GM21447 (cell line): ENCODE results near the gene RARG.

Source experiments
- ATAC-seq: cut with Tn5 transposase; IDR thresholded peaks from one replicate; pipeline ENCODE4 v1.9.1; 2021; ENCODE audit not compliant: unreplicated experiment

Gene RARG

GRCh38 chr12:53231921-53232645 lies at the start of gene RARG:
Gene RARG (minus strand): TSS chr12:53232209. CDS start chr12:53227545, 4,664 bp downstream.
- no peak for ATAC-seq

GRCh38 chr12:53279888-53280498 lies 48.0 kb upstream of the RARG start:
- no peak for ATAC-seq

- ATAC-seq: no peak
Measured at GRCh38 chr12:53279283-53279869, 47.4 kb upstream of the RARG start.

- no peak for ATAC-seq
Measured at GRCh38 chr12:53277981-53278380, 46.0 kb upstream of the RARG start.

- ATAC-seq: no peak
Measured at GRCh38 chr12:53276511-53276910, 44.5 kb upstream of the RARG start.

- no peak for ATAC-seq
Measured at GRCh38 chr12:53274445-53274844, 42.4 kb upstream of the RARG start.

GRCh38 chr12:53268630-53269562 lies 36.9 kb upstream of the RARG start:
- no peak for ATAC-seq

GRCh38 chr12:53267999-53268629 lies 36.1 kb upstream of the RARG start, which contains the start of gene ESPL1:
Gene ESPL1 (plus strand): TSS chr12:53268299. CDS start chr12:53268767, 468 bp downstream.
- peak; percentile 84 for ATAC-seq

- no peak for ATAC-seq
Measured at GRCh38 chr12:53267306-53267998, 35.4 kb upstream of the RARG start.

- ATAC-seq: no peak
Measured at GRCh38 chr12:53265783-53266182, 33.8 kb upstream of the RARG start.

GRCh38 chr12:53259891-53260290 lies 27.9 kb upstream of the RARG start:
- ATAC-seq: no peak

GRCh38 chr12:53258541-53259539 lies 26.8 kb upstream of the RARG start:
- no peak for ATAC-seq

- no peak for ATAC-seq
Measured at GRCh38 chr12:53255996-53256395, 24.0 kb upstream of the RARG start.

GRCh38 chr12:53254816-53255545 lies 23.0 kb upstream of the RARG start:
- ATAC-seq: no peak

- no peak for ATAC-seq
Measured at GRCh38 chr12:53253298-53253697, 21.3 kb upstream of the RARG start.

- no peak for ATAC-seq
Measured at GRCh38 chr12:53252349-53252916, 20.4 kb upstream of the RARG start.

GRCh38 chr12:53251477-53252348 lies 19.7 kb upstream of the RARG start:
- peak; percentile 75 for ATAC-seq
